GM12892 (cell line): Measurements from ENCODE around the gene ISLR2.
"Not testable (repeated sequence)": the region's sequence is repeated elsewhere in the genome, so short reads cannot be mapped to it uniquely, and the experiment has no call there.

Experiments
- POLR2A ChIP-seq: IDR thresholded peaks from 2 replicates; pipeline ENCODE4 v1.6.1; 2011; ENCODE audit warnings: low read depth, low read length, control low read depth
- POLR2AphosphoS5 ChIP-seq: IDR thresholded peaks from 2 replicates; pipeline ENCODE4 v1.6.1; 2011; ENCODE audit warnings: low read depth, low read length, control low read depth

DNA sequence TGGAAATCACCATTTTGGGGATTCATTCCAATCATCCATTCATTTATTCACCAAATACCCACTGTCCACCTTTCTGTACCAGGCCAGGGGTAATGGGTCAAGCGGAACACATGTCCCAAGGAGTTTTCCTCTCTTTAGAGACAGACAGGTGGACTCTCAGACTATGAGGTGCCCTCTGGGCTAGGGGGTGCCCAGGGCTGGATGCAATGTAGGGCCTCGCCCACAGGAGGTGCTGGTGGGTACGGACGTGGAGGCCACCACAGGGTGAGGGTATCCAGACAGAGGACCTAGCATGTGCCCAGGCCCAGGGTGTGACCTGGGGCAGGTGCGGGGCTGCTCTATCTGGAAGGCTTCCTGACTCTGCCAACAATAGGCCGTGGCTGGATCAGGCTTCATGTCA, 21.8 kb upstream of the ISLR2 start:
- not testable (repeated sequence) for TF ChIP-seq POLR2A, POLR2AphosphoS5
